Mucosa of gallbladder (tissue), 1 donor: ENCODE measurements around the gene KLRC2. TPM values are rescaled to one million over a fixed set of nuclear protein-coding genes. Genes with fewer than 3 reads are reported as not detected.

Experiments
- total RNA-seq: library from RNA; stranded (reverse); gene quantifications from one replicate; pipeline ENCODE4 v1.2.1, GENCODE V29; 2021
- donor health status: DM: no; HTN: no; CAD: no.

Gene KLRC2
- total RNA-seq, 1 donor from 2014 or later: 0.32 TPM

Other genes with a start within 250 kb of the KLRC2 start
- gene GABARAPL1, start 223.1 kb downstream of the KLRC2 start, total RNA-seq: 154 TPM
- gene KLRD1, start 128.1 kb downstream of the KLRC2 start, total RNA-seq: 1.8 TPM
- gene KLRK1, start 46.0 kb downstream of the KLRC2 start, total RNA-seq: 5.0 TPM
- gene KLRC4, start 26.3 kb downstream of the KLRC2 start, total RNA-seq: 1.1 TPM
- not detected for gene KLRC3, start 15.4 kb downstream of the KLRC2 start, total RNA-seq
- gene KLRC1, start 17.4 kb upstream of the KLRC2 start, total RNA-seq: 0.95 TPM
- 2.6 TPM for gene EIF2S3B, start 69.9 kb upstream of the KLRC2 start, total RNA-seq
- 11.9 TPM for gene MAGOHB, start 177.6 kb upstream of the KLRC2 start, total RNA-seq
- 12.3 TPM for gene STYK1, start 238.0 kb upstream of the KLRC2 start, total RNA-seq